SIG-M5 treated with dmso at 0.1 percent for 504 hours (cell line): ENCODE data around the gene DAAM1.

Experiments
- DNase-seq: peaks from one replicate; lab custom pipeline; 2025; ENCODE audit not compliant: unreplicated experiment; lab: John Stamatoyannopoulos, UW

Gene DAAM1

GRCh38 chr14:59311723-59312122, 123.3 kb downstream of the DAAM1 start:
- no peak for DNase-seq

- DNase-seq, result no peak
These were observed 124.7 kb downstream of the DAAM1 start for GRCh38 chr14:59313144-59313651.

GRCh38 chr14:59313658-59314608, 125.5 kb downstream of the DAAM1 start:
- no peak for DNase-seq

- DNase-seq, result no peak
These were observed 126.6 kb downstream of the DAAM1 start for GRCh38 chr14:59314953-59315599.

- DNase-seq, result peak; percentile 2
These were observed 127.8 kb downstream of the DAAM1 start for GRCh38 chr14:59316151-59316830.

- DNase-seq, result no peak
These were observed 128.9 kb downstream of the DAAM1 start for GRCh38 chr14:59317346-59317745.

GRCh38 chr14:59317798-59318505, 129.5 kb downstream of the DAAM1 start:
- DNase-seq, result no peak

GRCh38 chr14:59318908-59319307, 130.4 kb downstream of the DAAM1 start:
- DNase-seq, result no peak

GRCh38 chr14:59320361-59320760, 131.9 kb downstream of the DAAM1 start:
- no peak for DNase-seq

- DNase-seq, result peak; percentile 25
These were observed 132.5 kb downstream of the DAAM1 start for GRCh38 chr14:59320763-59321625.

- peak; percentile 32 for DNase-seq
These were observed 133.1 kb downstream of the DAAM1 start for GRCh38 chr14:59321626-59321949.

GRCh38 chr14:59325906-59326305, 137.4 kb downstream of the DAAM1 start:
- DNase-seq, result no peak

GRCh38 chr14:59328454-59328853, 140.0 kb downstream of the DAAM1 start:
- no peak for DNase-seq

GRCh38 chr14:59330455-59330854, 142.0 kb downstream of the DAAM1 start:
- no peak for DNase-seq

- no peak for DNase-seq
These were observed 142.8 kb downstream of the DAAM1 start for GRCh38 chr14:59331217-59331616.

- no peak for DNase-seq
These were observed 144.3 kb downstream of the DAAM1 start for GRCh38 chr14:59332727-59333126.

GRCh38 chr14:59333235-59333634, 144.8 kb downstream of the DAAM1 start:
- DNase-seq, result no peak

GRCh38 chr14:59333668-59334067, 145.2 kb downstream of the DAAM1 start:
- DNase-seq, result peak; percentile 30

GRCh38 chr14:59334253-59334652, 145.8 kb downstream of the DAAM1 start:
- no peak for DNase-seq

- DNase-seq, result no peak
These were observed 147.6 kb downstream of the DAAM1 start for GRCh38 chr14:59336098-59336497.
